Stimulated activated CD4-positive, alpha-beta T cell treated with anti-CD3 and anti-CD28 coated beads, Interleukin-12 subunit alpha, Interleukin-12 subunit beta, amount 100 ng/mL, for 48 hours (primary cell): ENCODE measurements around the gene BLOC1S5.

Source experiments
- DNase-seq, 3 donors: peaks; one replicate each; pipeline ENCODE4 v3.0.0-alpha.2; 2020; ENCODE audit warnings: low read depth in 2 of 3, low spot score in 1 of 3

BLOC1S5 gene

DNA sequence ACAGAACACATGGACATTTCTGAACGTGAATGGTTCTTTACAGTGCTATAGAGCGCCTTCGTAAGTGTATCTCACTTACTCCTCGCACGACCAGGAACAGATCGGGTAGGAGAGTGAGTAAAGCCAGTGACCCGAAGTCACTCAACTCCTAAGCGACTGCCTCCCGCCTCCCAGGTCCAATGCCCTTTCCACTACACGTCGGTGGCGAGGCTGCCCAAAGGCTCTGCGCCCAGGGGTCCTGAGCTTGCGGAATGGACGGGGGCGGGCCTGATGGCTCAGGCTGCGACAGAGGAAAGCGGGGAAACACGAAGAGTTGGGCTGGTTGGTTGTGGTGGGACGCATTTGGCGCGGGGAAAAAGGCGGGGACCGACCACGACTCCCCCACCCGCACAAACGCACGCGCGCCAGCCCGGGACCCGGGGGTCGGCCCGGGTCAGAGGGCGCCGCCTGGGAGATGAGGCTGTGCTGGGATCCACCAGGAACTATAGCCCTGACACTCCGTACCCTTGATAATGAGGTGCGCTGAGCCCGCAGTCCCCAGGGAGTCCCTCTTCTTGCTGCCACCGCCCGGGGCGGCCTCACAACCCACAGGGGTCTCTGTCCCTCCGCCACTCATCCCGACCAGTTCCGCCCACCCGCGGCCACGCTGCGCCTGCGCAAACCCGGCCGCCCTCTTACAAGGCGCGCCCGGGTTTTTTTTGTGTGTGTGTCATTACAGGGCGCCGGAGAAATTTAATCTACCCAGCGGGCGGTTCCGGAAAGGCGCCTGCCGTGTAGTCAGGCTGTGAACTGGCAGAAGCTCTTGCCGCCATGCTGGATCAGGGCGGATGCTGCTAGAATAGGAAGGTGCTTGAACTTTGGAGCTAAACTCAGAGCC lies at the start of gene BLOC1S5:
BLOC1S5 (minus strand) TSS at position 629 of the 877 bp plus-strand sequence; CDS start at position 616, 13 bp downstream.
- peak; percentile 95 to 97 (median 95) for DNase-seq

GRCh38 chr6:8113131-8113654 lies 49.0 kb upstream of the BLOC1S5 start:
- no peak for DNase-seq

GRCh38 chr6:8110725-8111124 lies 46.5 kb upstream of the BLOC1S5 start:
- no peak for DNase-seq

- no peak for DNase-seq
Measured at GRCh38 chr6:8110117-8110721, 46.0 kb upstream of the BLOC1S5 start.

- no peak for DNase-seq
Measured at GRCh38 chr6:8108759-8109539, 44.8 kb upstream of the BLOC1S5 start.

DNA sequence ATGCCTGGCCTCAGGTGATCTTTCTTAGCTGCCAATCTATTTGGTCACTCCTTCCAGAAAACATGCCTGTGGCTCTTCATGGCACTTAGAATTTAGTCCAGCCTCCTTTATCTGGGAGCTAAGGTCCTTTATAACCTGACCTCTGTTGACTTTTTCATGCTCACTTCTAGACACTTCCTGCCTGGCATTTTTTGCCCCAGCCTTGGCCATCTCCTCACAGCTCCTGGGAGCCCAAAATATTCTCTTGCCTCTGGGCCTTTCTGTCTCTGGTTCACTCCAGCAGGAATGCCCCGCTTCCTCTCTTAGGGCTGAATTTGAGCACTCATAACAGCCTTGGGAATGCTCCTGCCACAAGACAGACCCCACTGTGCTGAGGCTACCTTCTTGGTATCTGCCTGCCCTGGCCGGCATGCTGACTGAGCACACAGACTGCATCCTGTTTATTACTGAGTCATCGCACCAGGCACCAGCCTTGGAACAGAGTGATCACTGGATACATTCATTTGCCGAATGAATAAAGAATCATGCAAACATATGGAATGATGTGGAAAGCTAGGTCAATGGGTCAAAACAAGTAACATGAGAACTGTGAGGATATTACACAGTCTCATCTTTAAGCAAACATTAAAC lies 44.0 kb upstream of the BLOC1S5 start:
- DNase-seq: no peak

GRCh38 chr6:8105791-8106190 lies 41.6 kb upstream of the BLOC1S5 start:
- DNase-seq: no peak

- no peak for DNase-seq
Measured at GRCh38 chr6:8103726-8104125, 39.5 kb upstream of the BLOC1S5 start.

DNA sequence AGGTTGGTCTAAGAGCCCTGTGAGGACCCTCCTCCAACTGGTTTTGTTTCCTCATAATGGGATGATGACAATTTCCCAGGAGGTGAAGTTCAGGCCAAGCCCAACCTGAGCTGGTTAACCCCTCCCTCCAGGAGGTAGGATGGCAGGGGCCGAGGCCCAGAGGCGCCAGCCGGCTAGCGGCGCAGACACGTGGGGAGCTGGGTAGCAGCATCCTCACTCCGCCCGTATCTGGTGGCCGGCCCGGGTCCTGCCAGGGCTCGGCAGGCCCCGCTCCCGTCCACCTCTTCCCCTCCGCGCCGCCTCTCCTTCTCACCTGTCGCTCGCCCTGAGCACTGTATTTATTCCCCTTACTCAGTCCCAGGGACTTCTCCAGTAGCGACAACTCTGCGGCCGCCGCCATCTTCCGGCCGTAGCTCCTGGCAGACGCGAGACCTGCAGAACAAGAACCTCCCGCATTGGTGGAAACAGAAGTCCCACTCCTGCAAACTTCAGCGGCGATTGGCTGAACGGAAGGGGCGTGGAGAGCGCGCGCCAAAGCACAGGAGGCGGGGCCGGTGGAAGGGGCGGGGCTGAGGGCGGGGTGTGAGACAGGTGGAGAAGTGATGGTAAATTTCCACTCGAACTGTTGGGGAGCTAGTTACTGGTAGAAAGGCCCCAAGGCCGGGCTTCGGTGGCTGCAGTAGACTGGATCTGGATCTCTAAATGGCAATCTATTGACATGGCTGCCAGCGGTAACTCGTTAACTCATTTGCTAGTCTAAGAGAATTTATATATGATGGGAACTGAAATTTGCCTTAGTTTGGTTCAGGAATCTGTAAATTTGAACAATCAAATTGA lies 38.2 kb upstream of the BLOC1S5 start, which contains the start of gene EEF1E1:
EEF1E1 (minus strand) TSS at position 427 of the 837 bp plus-strand sequence; CDS start at position 400, 27 bp downstream.
- DNase-seq: peak; percentile 96 to 99 (median 98)

GRCh38 chr6:8100159-8100854 lies 36.1 kb upstream of the BLOC1S5 start:
- no peak for DNase-seq

DNA sequence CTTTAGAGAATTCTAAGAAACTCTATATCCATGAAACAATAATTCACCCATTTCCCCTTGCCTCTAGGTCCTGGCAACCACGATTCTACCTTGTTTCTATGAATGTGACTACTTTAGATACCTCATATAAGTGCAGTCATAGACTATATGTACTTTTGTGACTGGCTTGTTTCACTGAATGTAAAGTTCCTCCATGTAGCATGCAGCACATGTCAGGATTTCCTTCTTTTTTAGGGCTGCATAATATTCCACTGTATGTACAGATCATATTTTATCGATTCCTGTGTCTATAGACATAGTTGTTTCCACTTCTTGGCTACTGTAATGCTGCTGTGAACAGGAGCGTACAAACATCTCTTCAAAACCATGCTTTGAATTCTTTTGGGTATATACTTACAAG lies 26.5 kb upstream of the BLOC1S5 start:
- no peak for DNase-seq

- no peak for DNase-seq
Measured at GRCh38 chr6:8088886-8089285, 24.7 kb upstream of the BLOC1S5 start.

DNA sequence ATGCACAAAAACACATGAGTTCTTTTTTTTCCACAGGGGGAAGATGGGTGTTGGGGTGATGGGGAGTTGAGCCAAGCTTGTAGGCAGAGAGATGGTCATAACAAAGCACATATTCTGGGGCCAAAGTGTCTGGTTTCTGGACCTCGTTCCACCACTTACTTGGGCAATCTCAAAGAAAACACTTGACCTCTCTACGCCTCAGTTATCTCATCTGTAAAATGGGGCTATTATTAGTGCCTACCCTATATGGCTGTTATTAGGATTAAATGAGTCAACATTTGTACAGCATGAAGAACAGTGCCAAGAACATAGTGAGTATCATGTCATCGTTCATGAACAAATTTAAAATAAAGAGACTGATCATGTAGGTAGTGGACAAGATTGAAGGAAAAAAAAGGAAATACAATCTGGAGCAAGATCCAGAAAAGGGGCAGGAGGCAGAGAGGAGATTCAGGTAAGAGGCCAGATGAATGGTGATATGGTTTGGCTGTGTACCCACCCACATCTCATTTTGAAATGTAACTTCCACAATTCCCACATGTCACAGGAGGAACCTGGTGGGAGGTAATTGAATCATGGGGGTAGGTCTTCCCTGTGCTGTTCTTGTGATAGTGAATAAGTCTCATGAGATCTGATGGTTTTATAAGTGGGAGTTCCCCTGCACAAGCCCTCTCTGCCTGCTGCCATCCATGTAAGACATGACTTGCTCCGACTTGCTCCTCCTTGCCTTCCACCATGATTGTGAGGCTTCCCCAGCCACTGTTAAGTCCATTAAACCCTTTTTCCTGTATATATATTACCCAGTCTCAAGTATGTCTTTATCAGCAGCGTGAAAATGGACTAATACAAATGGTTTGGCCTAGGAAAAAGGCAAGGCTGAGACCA lies 23.9 kb upstream of the BLOC1S5 start:
- DNase-seq: no peak

GRCh38 chr6:8086755-8087306 lies 22.6 kb upstream of the BLOC1S5 start:
- DNase-seq: no peak

- no peak for DNase-seq
Measured at GRCh38 chr6:8085053-8085511, 20.9 kb upstream of the BLOC1S5 start.

DNA sequence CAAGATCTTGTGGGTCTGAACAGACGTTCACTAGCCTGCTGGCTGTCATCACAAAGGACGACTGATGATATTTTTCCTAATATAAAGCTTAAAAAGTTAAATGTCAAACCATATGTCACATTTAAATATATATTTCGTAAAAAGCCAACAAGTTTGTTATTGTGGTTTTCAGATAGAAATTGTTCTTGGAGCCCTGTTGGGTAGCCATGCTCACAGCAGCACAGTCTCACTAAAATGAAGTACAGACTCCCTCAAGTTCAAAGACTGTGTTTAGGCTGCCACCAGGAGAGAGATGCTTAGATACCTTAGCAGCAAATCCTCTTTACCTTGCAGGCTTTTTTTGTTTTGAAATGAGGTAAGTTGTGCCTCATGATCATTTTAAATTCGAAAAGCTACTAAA lies 20.4 kb upstream of the BLOC1S5 start:
- no peak for DNase-seq

GRCh38 chr6:8082954-8083858 lies 19.0 kb upstream of the BLOC1S5 start:
- no peak for DNase-seq
